ENCODE results near the gene CMIP. TPM values are rescaled to one million over a fixed set of nuclear protein-coding genes. Genes with fewer than 3 reads are reported as not detected.

Gene CMIP
- polyA plus RNA-seq, 1 of the 3 experiments (the other 2 are of a cell fraction), result 5.4 TPM

GRCh38 chr16:81624760-81625543 is 180.3 kb downstream of the CMIP start:
- Histone ChIP-seq H3K79me2 (ENCODE audit: insufficient read depth) (no peaks in the 10 kb centered on the region), H2AFZ (ENCODE audit: low read depth) (no peak overlapping the region), H3K27ac (ENCODE audit: low read depth in 2 of 2, low read length in 1 of 2) (0 out of 4 replicates have a peak overlapping the region, but pooled peaks of 1 of the 2 experiments have one; percentile 16), H3K9me3 (no peaks in the 10 kb centered on the region), H3K4me2 (no peak overlapping the region), H3K4me3 (ENCODE audit: low read depth in 2 of 2, low read length in 1 of 2) (no peak overlapping the region), H4K20me1 (ENCODE audit: insufficient read depth) (no peaks in the 10 kb centered on the region), H3K36me3 (replicated peaks in 1 of 2; ENCODE audit: control insufficient read depth in 1 of 2, insufficient read depth in 2 of 2, low read length in 1 of 2) (no peaks in the 10 kb centered on the region), H3K27me3 (ENCODE audit: insufficient read depth) (no peaks in the 10 kb centered on the region), H3K9ac (no peak overlapping the region), H3K4me1 (ENCODE audit: control insufficient read depth in 1 of 2, insufficient read depth in 2 of 2, low read depth in 1 of 2, low read length in 1 of 2) (peaks cover 0 to 11% of the 10 kb centered on the region in 2 experiments; a peak in 1 of 4 replicates), H3F3A (replicated peaks; ENCODE audit: insufficient read depth) (peaks cover 4% of the 10 kb centered on the region), H3K9me2 (no peaks in the 10 kb centered on the region)
- ChIA-PET CTCF (interaction anchor here (0.5 to 2.2 kb wide), 4 partner anchors 24 to 105 kb away, joined by 3 to 16 read pairs (median 3); no protein-coding TSS in a partner anchor), POLR2A (no interaction called here)
- TF ChIP-seq FOXM1 (IDR thresholded peaks at IDR 0.05; ENCODE audit: low read depth) (no peak), RCOR1 (IDR thresholded peaks at IDR 0.05; ENCODE audit: low read length) (no peak), FOXJ3 (CRISPR knock-in tag; IDR thresholded peaks at IDR 0.05) (no peak), RFX5 (IDR thresholded peaks at IDR 0.05; ENCODE audit: low read length) (no peak), TAF1 (IDR thresholded peaks at IDR 0.05; ENCODE audit: borderline replicate concordance, low read depth, low read length) (no peak), FOSL2 (IDR thresholded peaks at IDR 0.05; ENCODE audit: borderline replicate concordance, low read depth) (no peak)
- 90% methylated on average over 9 of the region's 11 CpGs for WGBS (ENCODE audit: low lambda C conversion rate)
- no peak for DNase-seq

GRCh38 chr16:81625544-81626153 is 181.0 kb downstream of the CMIP start:
- H3K9me2 ChIP-seq, result no peaks in the 10 kb centered on the region
- H2AFZ ChIP-seq (ENCODE audit: low read depth), result no peak overlapping the region
- H3K27me3 ChIP-seq (ENCODE audit: insufficient read depth), result no peaks in the 10 kb centered on the region
- 71% methylated on average over 7 of the region's 9 CpGs for WGBS (ENCODE audit: low lambda C conversion rate)
- no peak for DNase-seq
- H3K9ac ChIP-seq, result no peak overlapping the region
- H3K36me3 ChIP-seq (replicated peaks in 1 of 2; ENCODE audit: control insufficient read depth in 1 of 2, insufficient read depth in 2 of 2, low read length in 1 of 2), result no peaks in the 10 kb centered on the region
- ChIA-PET POLR2A (no interaction called here), CTCF (interaction anchor here (1.3 kb wide), 1 partner anchor 104 kb away, joined by 3 read pairs; no protein-coding TSS in a partner anchor)
- peaks cover 4% of the 10 kb centered on the region for H3F3A ChIP-seq (replicated peaks; ENCODE audit: insufficient read depth)
- no peaks in the 10 kb centered on the region for H4K20me1 ChIP-seq (ENCODE audit: insufficient read depth)
- H3K27ac ChIP-seq (ENCODE audit: low read depth in 2 of 2, low read length in 1 of 2), result 0 out of 4 replicates have a peak overlapping the region, but pooled peaks of 1 of the 2 experiments have one; percentile 16
- H3K79me2 ChIP-seq (ENCODE audit: insufficient read depth), result no peaks in the 10 kb centered on the region
- no peak overlapping the region for H3K4me3 ChIP-seq (ENCODE audit: low read depth in 2 of 2, low read length in 1 of 2)
- TF ChIP-seq EP300 (IDR thresholded peaks at IDR 0.05; ENCODE audit: borderline replicate concordance in 1 of 2, low read depth in 1 of 2, low read length in 1 of 2) (no peak), GABPA (IDR thresholded peaks at IDR 0.05; ENCODE audit: low read depth) (peak; percentile 42; the same call in 1 of the 2 replicates)
- H3K4me1 ChIP-seq (ENCODE audit: control insufficient read depth in 1 of 2, insufficient read depth in 2 of 2, low read depth in 1 of 2, low read length in 1 of 2), result peaks cover 0 to 9% of the 10 kb centered on the region in 2 experiments; a peak in 1 of 4 replicates
- no peak overlapping the region for H3K4me2 ChIP-seq
- no peaks in the 10 kb centered on the region for H3K9me3 ChIP-seq

DNA sequence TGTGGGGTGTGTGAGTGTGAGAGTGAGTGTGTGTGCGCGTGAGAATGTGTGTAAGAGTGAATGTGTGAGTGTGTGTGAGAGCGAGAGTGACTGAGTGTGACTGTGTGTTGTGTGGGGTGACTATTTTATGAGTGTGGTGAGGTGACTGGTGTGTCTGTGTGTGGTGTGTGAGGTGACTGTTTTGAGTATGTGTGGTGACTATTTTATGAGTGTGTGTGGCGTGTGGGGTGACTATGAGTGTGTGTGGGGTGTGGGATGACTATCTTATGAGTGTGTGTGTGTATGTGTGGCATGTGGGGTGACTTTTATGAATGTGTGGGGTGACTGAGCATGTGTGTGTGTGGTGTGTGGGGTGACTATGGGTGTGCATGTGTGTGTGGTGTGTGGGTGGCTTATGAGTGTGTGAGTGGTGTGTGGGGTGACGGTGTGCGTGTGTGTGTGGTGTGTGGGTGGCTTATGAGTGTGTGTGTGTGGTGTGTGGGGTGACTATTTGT is 181.6 kb downstream of the CMIP start:
- 89% methylated on average over 6 of the region's 6 CpGs for WGBS (ENCODE audit: low lambda C conversion rate)
- H3K79me2 ChIP-seq (ENCODE audit: insufficient read depth), result no peaks in the 10 kb centered on the region
- POLR2A ChIA-PET, result no interaction called here
- TF ChIP-seq FOXJ3 (CRISPR knock-in tag; IDR thresholded peaks at IDR 0.05) (no peak), NRF1 (IDR thresholded peaks at IDR 0.05; ENCODE audit: low read depth, low read length) (no peak), NFIC (IDR thresholded peaks at IDR 0.05; ENCODE audit: borderline replicate concordance) (no peak), YY1 (IDR thresholded peaks at IDR 0.05; ENCODE audit: low read depth) (no peak), SIN3A (IDR thresholded peaks at IDR 0.05; ENCODE audit: borderline replicate concordance, low read depth, low read length) (no peak), JUND (IDR thresholded peaks at IDR 0.05) (no peak), MEF2A (IDR thresholded peaks at IDR 0.05; ENCODE audit: borderline replicate concordance, low read depth) (no peak), FOSL2 (IDR thresholded peaks at IDR 0.05; ENCODE audit: borderline replicate concordance, low read depth) (no peak), REST (IDR thresholded peaks at IDR 0.05; ENCODE audit: low read depth, low read length) (no peak), EP300 (IDR thresholded peaks at IDR 0.05; ENCODE audit: borderline replicate concordance in 1 of 2, low read depth in 1 of 2, low read length in 1 of 2) (no peak)

More for the DNA sequence above, 181.6 kb downstream of the CMIP start:
- peaks cover 4% of the 10 kb centered on the region for H3F3A ChIP-seq (replicated peaks; ENCODE audit: insufficient read depth)
- no peaks in the 10 kb centered on the region for H3K36me3 ChIP-seq (replicated peaks in 1 of 2; ENCODE audit: control insufficient read depth in 1 of 2, insufficient read depth in 2 of 2, low read length in 1 of 2)
- no peaks in the 10 kb centered on the region for H3K9me2 ChIP-seq
- H3K9me3 ChIP-seq, result no peaks in the 10 kb centered on the region
- no peak overlapping the region for H3K27ac ChIP-seq (ENCODE audit: low read depth in 2 of 2, low read length in 1 of 2)
- H4K20me1 ChIP-seq (ENCODE audit: insufficient read depth), result no peaks in the 10 kb centered on the region
- H2AFZ ChIP-seq (ENCODE audit: low read depth), result no peak overlapping the region
- CTCF ChIA-PET, result no interaction called here
- no peaks in the 10 kb centered on the region for H3K27me3 ChIP-seq (ENCODE audit: insufficient read depth)
- H3K4me2 ChIP-seq, result no peak overlapping the region
- DNase-seq, result no peak
- no peak overlapping the region for H3K4me3 ChIP-seq (ENCODE audit: low read depth in 2 of 2, low read length in 1 of 2)
- peaks cover 0 to 8% of the 10 kb centered on the region in 2 experiments; a peak in 1 of 4 replicates for H3K4me1 ChIP-seq (ENCODE audit: control insufficient read depth in 1 of 2, insufficient read depth in 2 of 2, low read depth in 1 of 2, low read length in 1 of 2)
- H3K9ac ChIP-seq, result no peak overlapping the region

Measured in SK-N-SH (cell line).